HepG2 (cell line): ENCODE measurements around the gene CA7. TPM values are rescaled to one million over a fixed set of nuclear protein-coding genes. Genes with fewer than 3 reads are reported as not detected.

Experiments
- ATAC-seq: fragments of 200-7000 bp; cut with Tn5 transposase; 3 replicates; pipeline ENCODE4 v1.9.1; 2020; ENCODE audit warnings: mild to moderate bottlenecking, moderate library complexity
- BruUV-seq: library from RNA; stranded (reverse); fragments of 400-500 nt; replicated peaks from 2 replicates; lab custom pipeline; 2021; lab: Mats Ljungman, UMichigan
- CTCF ChIA-PET: fragments of 300-600 bp; formaldehyde crosslinking; extraction: SDS; loops from one replicate; lab custom pipeline; 2021; ENCODE audit warnings: low total read pairs, inconsistent platforms, low intra/inter-chr PET ratio; lab: Yijun Ruan, JAX
- POLR2A ChIA-PET: fragments of 350-600 bp; sonication (Branson Sonifier 250); formaldehyde crosslinking; loops from one replicate; lab custom pipeline; 2020; ENCODE audit warnings: antibody characterized with exemption, inconsistent platforms; lab: Yijun Ruan, JAX
- DNase-seq: peaks from one replicate; pipeline ENCODE4 v3.0.0-alpha.2; 2015; ENCODE audit warnings: low spot score
- FAIRE-seq: peaks from 3 replicates; lab custom pipeline; 2011; peaks lifted over from hg19 to GRCh38; lab: Jason Lieb, UNC
- H2AFZ ChIP-seq: one replicate; pipeline ENCODE4 v1.6.1; 2011; ENCODE audit warnings: low read length, inconsistent platforms
- H3K27ac ChIP-seq: fragments of 300-600 bp; 3 replicates; pipeline ENCODE4 v1.8.0; 2011; ENCODE audit warnings: mixed run types, mild to moderate bottlenecking, mixed read lengths, low read length, inconsistent platforms; ENCODE audit not compliant: insufficient read depth; ENCODE audit errors: extremely low read length
- H3K27me3 ChIP-seq, 2 experiments: fragments of 200-600 bp in 1 of 2; 2 replicates in 1 of 2; 3 replicates in 1 of 2; pipeline versions ENCODE4 v1.6.0 to v1.8.0; 2011; ENCODE audit warnings: low read length in 2 of 2, mild to moderate bottlenecking in 2 of 2, moderate library complexity in 2 of 2, inconsistent platforms in 1 of 2; ENCODE audit not compliant: insufficient read depth in 2 of 2, control insufficient read depth in 1 of 2
- H3K36me3 ChIP-seq, 2 experiments: fragments of 200-600 bp in 1 of 2; replicated peaks in 1 of 2; 2 replicates in 1 of 2; 3 replicates in 1 of 2; pipeline versions ENCODE4 v1.5.1 to v1.8.0; 2011; ENCODE audit warnings: low read length in 2 of 2, inconsistent platforms in 1 of 2; ENCODE audit not compliant: insufficient read depth in 2 of 2, control insufficient read depth in 1 of 2
- H3K4me1 ChIP-seq: 2 replicates; pipeline ENCODE4 v1.5.1; 2012; ENCODE audit warnings: low read length, inconsistent platforms; ENCODE audit not compliant: insufficient read depth
- H3K4me2 ChIP-seq: 2 replicates; pipeline ENCODE4 v1.6.0; 2011; ENCODE audit warnings: low read depth, low read length, inconsistent platforms
- H3K4me3 ChIP-seq, 3 experiments: fragments of 200-600 bp in 1 of 3; sonication (generic), shearing (Covaris generic) in 1 of 3; replicated peaks in 1 of 3; 2 replicates each; pipeline ENCODE4 v1.5.1; 2011 to 2016; ENCODE audit warnings: low read length in 3 of 3, inconsistent platforms in 2 of 3, low read depth in 2 of 3, mild to moderate bottlenecking in 2 of 3, control low read depth in 1 of 3, mixed read lengths in 1 of 3; ENCODE audit not compliant: insufficient read depth in 1 of 3
- H3K79me2 ChIP-seq: one replicate; pipeline ENCODE4 v1.6.1; 2011; ENCODE audit warnings: low read length, inconsistent platforms; ENCODE audit not compliant: insufficient read depth
- H3K9ac ChIP-seq: 2 replicates; pipeline ENCODE4 v1.6.0; 2011; ENCODE audit warnings: mild to moderate bottlenecking, low read depth, low read length, inconsistent platforms; ENCODE audit not compliant: insufficient read depth
- H3K9me3 ChIP-seq: 2 replicates; pipeline ENCODE4 v1.5.1; 2012; ENCODE audit warnings: mild to moderate bottlenecking, low read length
- H4K20me1 ChIP-seq: 2 replicates; pipeline ENCODE4 v1.6.0; 2011; ENCODE audit warnings: inconsistent platforms, mild to moderate bottlenecking, low read length, moderate library complexity; ENCODE audit not compliant: insufficient read depth
- ESRRA ChIP-seq: sonication (generic); formaldehyde crosslinking; IDR thresholded peaks from 2 replicates; pipeline ENCODE4 v1.5.1; 2020; ENCODE audit warnings: mild to moderate bottlenecking, low read depth, missing genetic modification reagents
- TEAD2 ChIP-seq: sonication (generic); formaldehyde crosslinking; IDR thresholded peaks from 2 replicates; pipeline ENCODE4 v1.9.0; 2021; ENCODE audit warnings: missing genetic modification reagents
- TOPORS ChIP-seq: sonication (generic); formaldehyde crosslinking; IDR thresholded peaks from 2 replicates; pipeline ENCODE4 v1.8.0; 2023; ENCODE audit warnings: mild to moderate bottlenecking, missing genetic modification reagents
- XRCC5 ChIP-seq: fragments of 200-400 bp; formaldehyde crosslinking; optimal IDR thresholded peaks from 2 replicates; pipeline ENCODE3; 2017; ENCODE audit warnings: mild to moderate bottlenecking, low read length
- ZFP62 ChIP-seq: sonication (generic); formaldehyde crosslinking; IDR thresholded peaks from 2 replicates; pipeline ENCODE4 v1.4.0; 2020; ENCODE audit warnings: missing genetic modification reagents
- ZFY ChIP-seq: sonication (generic); formaldehyde crosslinking; IDR thresholded peaks from 2 replicates; pipeline ENCODE4 v1.4.0; 2020; ENCODE audit warnings: missing genetic modification reagents
- ZKSCAN8 ChIP-seq: IDR thresholded peaks from 2 replicates; pipeline ENCODE4 v1.6.1; 2016; ENCODE audit warnings: borderline replicate concordance, missing genetic modification reagents, missing compliant biosample characterization
- ZNF263 ChIP-seq: sonication (generic); formaldehyde crosslinking; IDR thresholded peaks from 2 replicates; pipeline ENCODE4 v1.4.0; 2020; ENCODE audit warnings: missing genetic modification reagents
- ZNF713 ChIP-seq: sonication (generic); formaldehyde crosslinking; IDR thresholded peaks from 2 replicates; pipeline ENCODE4 v1.4.0; 2020; ENCODE audit warnings: mild to moderate bottlenecking, missing genetic modification reagents
- WGBS: methylation state at CpG from one replicate; pipeline ENCODE4 v1.1.6; 2017; ENCODE audit warnings: low lambda C conversion rate; 5-methylcytosine and 5-hydroxymethylcytosine counted together
- in situ Hi-C: cut with HindIII; loops from 2 replicates; pipeline ENCODE4 v1.10.0; 2017; ENCODE audit warnings: low pct_unique_long_range_greater_than_20kb; ENCODE audit not compliant: extremely low pct_ligation_motif_present
- intact Hi-C: fragments of 100-400 bp; cut with micrococcal nuclease; formaldehyde crosslinking; loops from one replicate; pipeline ENCODE4 v1.10.0; 2022; ENCODE audit not compliant: unreplicated experiment
- polyA plus RNA-seq, 8 experiments: library from polyadenylated mRNA; depleted of rRNA in 3 of 8; stranded (reverse) in 7 of 8; unstranded in 1 of 8; fragments of >200 nt; fragmentation: Illumina TruSeq in 4 of 8; extraction: Trizol in 4 of 8; gene quantifications; 2 replicates each; pipeline versions ENCODE4 v1.2.1 to v1.2.3, GENCODE V29; 2011 to 2016; ENCODE audit warnings: low read depth in 4 of 8, missing spikeins in 1 of 8, mixed read lengths in 1 of 8; ENCODE audit not compliant: insufficient read depth in 1 of 8
- total RNA-seq, 5 experiments: library from RNA; depleted of rRNA; stranded (reverse); fragments of >200 nt; fragmentation: Illumina TruSeq; extraction: Trizol; gene quantifications; 2 replicates each; pipeline ENCODE4 v1.2.3, GENCODE V29; 2016; ENCODE audit warnings: low read depth in 1 of 5
- TF ChIP-seq, protein P1 (sequence below): sonication (generic); formaldehyde crosslinking; IDR thresholded peaks from 2 replicates; pipeline ENCODE4 v1.4.0; 2020; ENCODE audit warnings: missing genetic modification reagents
- TF ChIP-seq, protein P2 (sequence below): sonication (generic); formaldehyde crosslinking; IDR thresholded peaks from 2 replicates; pipeline ENCODE4 v1.5.0; 2020; ENCODE audit warnings: mild to moderate bottlenecking, missing genetic modification reagents, borderline replicate concordance
- TF ChIP-seq, protein P3 (sequence below): IDR thresholded peaks from 2 replicates; pipeline ENCODE4 v1.6.1; 2012; ENCODE audit warnings: low read depth, low read length, improper control_type of control experiment

Gene CA7
- total and polyA plus RNA-seq, 2 of the 13 experiments (the other 11 are each of a cell fraction or from before 2014, with no cell fraction given): not detected

DNA sequence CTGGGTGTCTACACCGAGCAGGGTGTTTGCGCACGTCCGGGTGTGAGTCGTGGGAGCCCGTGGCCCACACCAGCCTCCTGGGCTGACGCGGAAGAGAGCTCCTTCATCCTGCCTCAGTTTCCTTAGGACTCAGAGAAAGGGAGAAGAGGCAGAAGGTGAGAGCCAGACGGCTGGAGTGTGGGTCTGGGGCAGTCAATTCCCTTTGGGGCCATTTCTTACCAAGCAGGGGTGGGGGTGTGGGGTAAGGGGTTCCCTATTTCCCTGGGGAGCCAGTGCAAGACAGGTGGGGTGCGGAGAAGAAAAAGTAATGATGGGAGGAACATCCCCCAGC is 831 bp downstream of the CA7 start (continued):
- no peak for TF ChIP-seq ZNF263 (CRISPR knock-in tag)
- TF ChIP-seq ZFP62 (CRISPR knock-in tag): no peak
- no peak for TF ChIP-seq ZFY
- TF ChIP-seq ESRRA: no peak
- TF ChIP-seq, all 625 proteins: peak for 0

DNA sequence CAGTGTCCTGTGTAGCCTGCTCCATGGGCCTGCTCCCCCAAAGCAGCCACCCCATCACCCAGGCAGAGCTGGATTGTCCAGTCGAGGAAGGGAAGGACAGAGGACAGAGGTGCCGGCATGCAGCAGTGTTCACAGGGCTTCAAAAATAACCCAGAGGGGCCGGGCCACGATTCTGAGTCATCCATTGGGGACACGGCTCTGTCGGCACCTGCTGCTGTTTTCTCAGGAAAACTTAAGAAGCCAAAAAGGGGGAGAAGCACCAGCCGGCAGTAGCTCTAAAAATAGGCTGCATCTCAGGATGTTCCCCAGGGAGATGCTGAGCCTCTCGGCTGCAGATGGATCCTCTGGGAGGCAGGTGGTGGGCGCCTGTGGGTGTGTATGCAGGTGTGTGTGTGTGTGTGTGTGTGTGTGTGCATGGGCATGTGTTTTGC is 1.6 kb downstream of the CA7 start:
- Histone ChIP-seq H3K9me3 (no peaks in the 10 kb centered on the region), H3K27ac (no peak overlapping the region), H3K36me3 (no peaks in the 10 kb centered on the region), H3K4me2 (no peak overlapping the region), H3K27me3 (peaks cover 7 to 81% of the 10 kb centered on the region in 2 experiments; a peak in 4 of 5 replicates), H4K20me1 (no peaks in the 10 kb centered on the region), H3K9ac (no peak overlapping the region), H3K79me2 (no peaks in the 10 kb centered on the region), H3K4me1 (peaks cover 15% of the 10 kb centered on the region; the same call in 1 of the 2 replicates), H3K4me3 (no peak overlapping the region), H2AFZ (no peak overlapping the region)
- WGBS: 20% methylated on average over 9 of the region's 9 CpGs
- ATAC-seq (no peak), FAIRE-seq (no peak), DNase-seq (no peak)
- in situ Hi-C loops: no loop called here
- TF ChIP-seq ZKSCAN8 (CRISPR knock-in tag) (no peak), ZNF713 (CRISPR knock-in tag) (no peak), XRCC5 (no peak), TOPORS (CRISPR knock-in tag) (no peak), TEAD2 (CRISPR knock-in tag) (no peak)
- TF ChIP-seq, protein P1, sequence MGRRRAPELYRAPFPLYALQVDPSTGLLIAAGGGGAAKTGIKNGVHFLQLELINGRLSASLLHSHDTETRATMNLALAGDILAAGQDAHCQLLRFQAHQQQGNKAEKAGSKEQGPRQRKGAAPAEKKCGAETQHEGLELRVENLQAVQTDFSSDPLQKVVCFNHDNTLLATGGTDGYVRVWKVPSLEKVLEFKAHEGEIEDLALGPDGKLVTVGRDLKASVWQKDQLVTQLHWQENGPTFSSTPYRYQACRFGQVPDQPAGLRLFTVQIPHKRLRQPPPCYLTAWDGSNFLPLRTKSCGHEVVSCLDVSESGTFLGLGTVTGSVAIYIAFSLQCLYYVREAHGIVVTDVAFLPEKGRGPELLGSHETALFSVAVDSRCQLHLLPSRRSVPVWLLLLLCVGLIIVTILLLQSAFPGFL (CRISPR knock-in tag): no peak
- TF ChIP-seq, protein P2, sequence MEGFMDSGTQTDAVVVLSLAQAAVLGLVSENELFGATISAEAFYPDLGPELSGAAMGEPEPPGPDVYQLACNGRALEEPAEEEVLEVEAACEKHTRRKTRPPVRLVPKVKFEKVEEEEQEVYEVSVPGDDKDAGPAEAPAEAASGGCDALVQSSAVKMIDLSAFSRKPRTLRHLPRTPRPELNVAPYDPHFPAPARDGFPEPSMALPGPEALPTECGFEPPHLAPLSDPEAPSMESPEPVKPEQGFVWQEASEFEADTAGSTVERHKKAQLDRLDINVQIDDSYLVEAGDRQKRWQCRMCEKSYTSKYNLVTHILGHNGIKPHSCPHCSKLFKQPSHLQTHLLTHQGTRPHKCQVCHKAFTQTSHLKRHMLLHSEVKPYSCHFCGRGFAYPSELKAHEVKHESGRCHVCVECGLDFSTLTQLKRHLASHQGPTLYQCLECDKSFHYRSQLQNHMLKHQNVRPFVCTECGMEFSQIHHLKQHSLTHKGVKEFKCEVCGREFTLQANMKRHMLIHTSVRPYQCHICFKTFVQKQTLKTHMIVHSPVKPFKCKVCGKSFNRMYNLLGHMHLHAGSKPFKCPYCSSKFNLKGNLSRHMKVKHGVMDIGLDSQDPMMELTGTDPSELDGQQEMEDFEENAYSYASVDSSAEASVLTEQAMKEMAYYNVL (CRISPR knock-in tag): no peak
- TF ChIP-seq, protein P3, sequence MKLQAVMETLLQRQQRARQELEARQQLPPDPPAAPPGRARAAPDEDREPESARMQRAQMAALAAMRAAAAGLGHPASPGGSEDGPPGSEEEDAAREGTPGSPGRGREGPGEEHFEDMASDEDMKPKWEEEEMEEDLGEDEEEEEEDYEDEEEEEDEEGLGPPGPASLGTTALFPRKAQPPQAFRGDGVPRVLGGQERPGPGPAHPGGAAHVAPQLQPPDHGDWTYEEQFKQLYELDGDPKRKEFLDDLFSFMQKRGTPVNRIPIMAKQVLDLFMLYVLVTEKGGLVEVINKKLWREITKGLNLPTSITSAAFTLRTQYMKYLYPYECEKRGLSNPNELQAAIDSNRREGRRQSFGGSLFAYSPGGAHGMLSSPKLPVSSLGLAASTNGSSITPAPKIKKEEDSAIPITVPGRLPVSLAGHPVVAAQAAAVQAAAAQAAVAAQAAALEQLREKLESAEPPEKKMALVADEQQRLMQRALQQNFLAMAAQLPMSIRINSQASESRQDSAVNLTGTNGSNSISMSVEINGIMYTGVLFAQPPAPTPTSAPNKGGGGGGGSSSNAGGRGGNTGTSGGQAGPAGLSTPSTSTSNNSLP: no peak
- POLR2A ChIA-PET: interaction anchor here (1.4 to 1.7 kb wide), 2 partner anchors 15 to 22 kb away, joined by 3 to 7 read pairs; partner anchors contain the start of gene NAE1
- CTCF ChIA-PET: no interaction called here
- BruUV-seq: no TSS peak
- intact Hi-C loops: loop anchor here (10.0 kb wide), 1 partner anchor 91 kb away; the partner anchor contains the start of gene DYNC1LI2
